ENCODE data around the gene GTF2E1. TPM values are rescaled to one million over a fixed set of nuclear protein-coding genes. Genes with fewer than 3 reads are reported as not detected.

Gene GTF2E1
- total RNA-seq, 1 donor, result 13.0 TPM

GRCh38 chr3:120741320-120741719 lies 1.2 kb upstream of the GTF2E1 start:
- DNase-seq (ENCODE audit: insufficient read length, low spot score, missing footprints), result peak; percentile 23
- Histone ChIP-seq H2AFZ (ENCODE audit: low read length) (no peak overlapping the region), H3K36me3 (ENCODE audit: insufficient read depth, low read length) (no peaks in the 10 kb centered on the region), H3K4me2 (ENCODE audit: insufficient read depth, low read length) (peak overlapping the region; percentile 96), H3K79me2 (ENCODE audit: insufficient read depth, low read length) (peaks cover 48% of the 10 kb centered on the region), H4K20me1 (ENCODE audit: insufficient read depth, low read length) (no peaks in the 10 kb centered on the region), H3K4me1 (ENCODE audit: insufficient read depth, low read length) (peaks cover 16% of the 10 kb centered on the region), H3K9me3 (ENCODE audit: low read depth, low read length) (no peaks in the 10 kb centered on the region), H3K27me3 (ENCODE audit: insufficient read depth, low read length) (no peaks in the 10 kb centered on the region), H3K4me3 (ENCODE audit: insufficient read depth, low read length) (peak overlapping the region; percentile 93), H3K27ac (ENCODE audit: low read depth, low read length) (peak overlapping the region; percentile 97)
- no peak for TF ChIP-seq CTCF (IDR thresholded peaks at IDR 0.05; ENCODE audit: extremely low read depth, low read depth, low read length)

GRCh38 chr3:120741837-120742197 lies 727 bp upstream of the GTF2E1 start:
- Histone ChIP-seq H3K79me2 (ENCODE audit: insufficient read depth, low read length) (peaks cover 53% of the 10 kb centered on the region), H3K4me2 (ENCODE audit: insufficient read depth, low read length) (peak overlapping the region; percentile 96), H3K4me3 (ENCODE audit: insufficient read depth, low read length) (peak overlapping the region; percentile 93), H3K27ac (ENCODE audit: low read depth, low read length) (peak overlapping the region; percentile 97), H3K36me3 (ENCODE audit: insufficient read depth, low read length) (no peaks in the 10 kb centered on the region), H3K27me3 (ENCODE audit: insufficient read depth, low read length) (no peaks in the 10 kb centered on the region), H2AFZ (ENCODE audit: low read length) (peak overlapping the region; percentile 96), H3K4me1 (ENCODE audit: insufficient read depth, low read length) (peaks cover 16% of the 10 kb centered on the region), H4K20me1 (ENCODE audit: insufficient read depth, low read length) (no peaks in the 10 kb centered on the region), H3K9me3 (ENCODE audit: low read depth, low read length) (no peaks in the 10 kb centered on the region)
- no peak for TF ChIP-seq CTCF (IDR thresholded peaks at IDR 0.05; ENCODE audit: extremely low read depth, low read depth, low read length)
- peak; percentile 18 for DNase-seq (ENCODE audit: insufficient read length, low spot score, missing footprints)

- H3K36me3 ChIP-seq (ENCODE audit: insufficient read depth, low read length), result no peaks in the 10 kb centered on the region
- H3K27me3 ChIP-seq (ENCODE audit: insufficient read depth, low read length), result no peaks in the 10 kb centered on the region
- H3K27ac ChIP-seq (ENCODE audit: low read depth, low read length), result peak overlapping the region; percentile 97
- H3K4me2 ChIP-seq (ENCODE audit: insufficient read depth, low read length), result peak overlapping the region; percentile 86
- H3K9me3 ChIP-seq (ENCODE audit: low read depth, low read length), result no peaks in the 10 kb centered on the region
- peak; percentile 62 for DNase-seq (ENCODE audit: insufficient read length, low spot score, missing footprints)
- peaks cover 16% of the 10 kb centered on the region for H3K4me1 ChIP-seq (ENCODE audit: insufficient read depth, low read length)
- TF ChIP-seq CTCF (IDR thresholded peaks at IDR 0.05; ENCODE audit: extremely low read depth, low read depth, low read length), result no peak
- H4K20me1 ChIP-seq (ENCODE audit: insufficient read depth, low read length), result no peaks in the 10 kb centered on the region
- peak overlapping the region; percentile 94 for H2AFZ ChIP-seq (ENCODE audit: low read length)
- peaks cover 60% of the 10 kb centered on the region for H3K79me2 ChIP-seq (ENCODE audit: insufficient read depth, low read length)
- H3K4me3 ChIP-seq (ENCODE audit: insufficient read depth, low read length), result peak overlapping the region; percentile 93
These were observed 363 bp downstream of the GTF2E1 start for GRCh38 chr3:120742849-120743365.

GRCh38 chr3:120743556-120744195 lies 1.1 kb downstream of the GTF2E1 start:
- H3K27ac ChIP-seq (ENCODE audit: low read depth, low read length), result peak overlapping the region; percentile 97
- H3K79me2 ChIP-seq (ENCODE audit: insufficient read depth, low read length), result peaks cover 60% of the 10 kb centered on the region
- peak overlapping the region; percentile 93 for H3K4me3 ChIP-seq (ENCODE audit: insufficient read depth, low read length)
- peaks cover 16% of the 10 kb centered on the region for H3K4me1 ChIP-seq (ENCODE audit: insufficient read depth, low read length)
- TF ChIP-seq CTCF (IDR thresholded peaks at IDR 0.05; ENCODE audit: extremely low read depth, low read depth, low read length), result no peak
- no peaks in the 10 kb centered on the region for H3K9me3 ChIP-seq (ENCODE audit: low read depth, low read length)
- peak overlapping the region; percentile 94 for H2AFZ ChIP-seq (ENCODE audit: low read length)
- H3K4me2 ChIP-seq (ENCODE audit: insufficient read depth, low read length), result peak overlapping the region; percentile 86
- no peaks in the 10 kb centered on the region for H3K36me3 ChIP-seq (ENCODE audit: insufficient read depth, low read length)
- H3K27me3 ChIP-seq (ENCODE audit: insufficient read depth, low read length), result no peaks in the 10 kb centered on the region
- DNase-seq (ENCODE audit: insufficient read length, low spot score, missing footprints), result peak; percentile 37
- H4K20me1 ChIP-seq (ENCODE audit: insufficient read depth, low read length), result no peaks in the 10 kb centered on the region

Data from osteoblast (primary cell).